ENCODE results near the gene ZDHHC14.

Gene ZDHHC14

GRCh38 chr6:157548635-157549467 is 167.9 kb downstream of the ZDHHC14 start:
- H3K4me2 ChIP-seq (ENCODE audit: low read length) = no peak overlapping the region
- no peak overlapping the region for H3K4me3 ChIP-seq (ENCODE audit: low read length)
- H3K79me2 ChIP-seq (ENCODE audit: control insufficient read depth, low read length) = no peaks in the 10 kb centered on the region
- H3F3A ChIP-seq (ENCODE audit: control insufficient read depth, insufficient read depth) = no peaks in the 10 kb centered on the region
- no peak overlapping the region for H3K27ac ChIP-seq (ENCODE audit: low read depth, low read length)
- peaks cover 8% of the 10 kb centered on the region; the same call in 1 of the 2 replicates for H3K4me1 ChIP-seq (ENCODE audit: control insufficient read depth, low read length)
- H3K9me3 ChIP-seq (ENCODE audit: control insufficient read depth, insufficient read depth, low read length) = no peaks in the 10 kb centered on the region
- H4K20me1 ChIP-seq (ENCODE audit: control insufficient read depth, insufficient read depth, low read depth, low read length) = no peaks in the 10 kb centered on the region
- no peak for TF ChIP-seq CTCF (IDR thresholded peaks at IDR 0.05; ENCODE audit: low read depth, low read length, poor library complexity, severe bottlenecking)
- TF ChIP-seq EZH2phosphoT487 (IDR thresholded peaks at IDR 0.05; ENCODE audit: borderline replicate concordance, low read length) = no peak
- peaks cover 29% of the 10 kb centered on the region for H3K27me3 ChIP-seq (ENCODE audit: control insufficient read depth, low read length)
- no peaks in the 10 kb centered on the region for H3K36me3 ChIP-seq (ENCODE audit: control insufficient read depth, low read length)
- no peaks in the 10 kb centered on the region for H3K9me2 ChIP-seq (replicated peaks; ENCODE audit: control insufficient read depth, low read length)

- no peak for TF ChIP-seq CTCF (IDR thresholded peaks at IDR 0.05; ENCODE audit: low read depth, low read length, poor library complexity, severe bottlenecking)
- TF ChIP-seq EZH2phosphoT487 (IDR thresholded peaks at IDR 0.05; ENCODE audit: borderline replicate concordance, low read length) = no peak
- H3K27me3 ChIP-seq (ENCODE audit: control insufficient read depth, low read length) = peaks cover 29% of the 10 kb centered on the region
- no peak overlapping the region for H3K27ac ChIP-seq (ENCODE audit: low read depth, low read length)
- H3K4me2 ChIP-seq (ENCODE audit: low read length) = no peak overlapping the region
- H3K9me2 ChIP-seq (replicated peaks; ENCODE audit: control insufficient read depth, low read length) = no peaks in the 10 kb centered on the region
- H3K4me1 ChIP-seq (ENCODE audit: control insufficient read depth, low read length) = peaks cover 8% of the 10 kb centered on the region; the same call in 1 of the 2 replicates
- H3K9me3 ChIP-seq (ENCODE audit: control insufficient read depth, insufficient read depth, low read length) = no peaks in the 10 kb centered on the region
- H3K4me3 ChIP-seq (ENCODE audit: low read length) = no peak overlapping the region
- no peaks in the 10 kb centered on the region for H4K20me1 ChIP-seq (ENCODE audit: control insufficient read depth, insufficient read depth, low read depth, low read length)
- no peaks in the 10 kb centered on the region for H3F3A ChIP-seq (ENCODE audit: control insufficient read depth, insufficient read depth)
- H3K36me3 ChIP-seq (ENCODE audit: control insufficient read depth, low read length) = no peaks in the 10 kb centered on the region
- H3K79me2 ChIP-seq (ENCODE audit: control insufficient read depth, low read length) = no peaks in the 10 kb centered on the region
Observed at GRCh38 chr6:157549468-157549745, 168.4 kb downstream of the ZDHHC14 start.

GRCh38 chr6:157550114-157550989 is 169.4 kb downstream of the ZDHHC14 start:
- H3K9me2 ChIP-seq (replicated peaks; ENCODE audit: control insufficient read depth, low read length) = no peaks in the 10 kb centered on the region
- H3K4me3 ChIP-seq (ENCODE audit: low read length) = no peak overlapping the region
- peaks cover 27% of the 10 kb centered on the region for H3K27me3 ChIP-seq (ENCODE audit: control insufficient read depth, low read length)
- H3K4me1 ChIP-seq (ENCODE audit: control insufficient read depth, low read length) = peaks cover 8% of the 10 kb centered on the region; the same call in 1 of the 2 replicates
- H3K4me2 ChIP-seq (ENCODE audit: low read length) = no peak overlapping the region
- H3K36me3 ChIP-seq (ENCODE audit: control insufficient read depth, low read length) = no peaks in the 10 kb centered on the region
- no peaks in the 10 kb centered on the region for H3F3A ChIP-seq (ENCODE audit: control insufficient read depth, insufficient read depth)
- H3K79me2 ChIP-seq (ENCODE audit: control insufficient read depth, low read length) = no peaks in the 10 kb centered on the region
- TF ChIP-seq EZH2phosphoT487 (IDR thresholded peaks at IDR 0.05; ENCODE audit: borderline replicate concordance, low read length) (no peak), CTCF (IDR thresholded peaks at IDR 0.05; ENCODE audit: low read depth, low read length, poor library complexity, severe bottlenecking) (no peak)
- no peaks in the 10 kb centered on the region for H4K20me1 ChIP-seq (ENCODE audit: control insufficient read depth, insufficient read depth, low read depth, low read length)
- H3K9me3 ChIP-seq (ENCODE audit: control insufficient read depth, insufficient read depth, low read length) = no peaks in the 10 kb centered on the region
- no peak overlapping the region for H3K27ac ChIP-seq (ENCODE audit: low read depth, low read length)
